GM18498 (cell line): ENCODE results near the gene WWC1.
"Not testable (repeated sequence)": the region's sequence is repeated elsewhere in the genome, so short reads cannot be mapped to it uniquely, and the experiment has no call there.

ENCODE experiments used
- ATAC-seq: cut with Tn5 transposase; IDR thresholded peaks from one replicate; pipeline ENCODE4 v1.9.1; 2021; ENCODE audit warnings: mild to moderate bottlenecking, moderate library complexity; ENCODE audit not compliant: unreplicated experiment

Gene WWC1

GRCh38 chr5:168432903-168433302 lies 141.5 kb downstream of the WWC1 start:
- no peak for ATAC-seq

- no peak for ATAC-seq
These were observed 142.6 kb downstream of the WWC1 start for GRCh38 chr5:168434001-168434400.

- no peak for ATAC-seq
These were observed 143.4 kb downstream of the WWC1 start for GRCh38 chr5:168434746-168435321.

GRCh38 chr5:168435340-168435739 lies 143.9 kb downstream of the WWC1 start:
- ATAC-seq, result not testable (repeated sequence)

- ATAC-seq, result no peak
These were observed 146.9 kb downstream of the WWC1 start for GRCh38 chr5:168438349-168438748.

- ATAC-seq, result no peak
These were observed 152.1 kb downstream of the WWC1 start for GRCh38 chr5:168443533-168443932.

GRCh38 chr5:168443950-168444700 lies 152.7 kb downstream of the WWC1 start:
- ATAC-seq, result no peak

- no peak for ATAC-seq
These were observed 155.7 kb downstream of the WWC1 start for GRCh38 chr5:168446983-168447619.

- ATAC-seq, result no peak
These were observed 156.4 kb downstream of the WWC1 start for GRCh38 chr5:168447808-168448207.

GRCh38 chr5:168449166-168449565 lies 157.7 kb downstream of the WWC1 start:
- no peak for ATAC-seq

- no peak for ATAC-seq
These were observed 160.1 kb downstream of the WWC1 start for GRCh38 chr5:168451565-168451964.

- ATAC-seq, result no peak
These were observed 163.8 kb downstream of the WWC1 start for GRCh38 chr5:168455201-168455600.

- ATAC-seq, result no peak
These were observed 166.1 kb downstream of the WWC1 start for GRCh38 chr5:168457542-168457941.

GRCh38 chr5:168460606-168461005 lies 169.2 kb downstream of the WWC1 start:
- no peak for ATAC-seq

GRCh38 chr5:168463081-168463480 lies 171.6 kb downstream of the WWC1 start:
- no peak for ATAC-seq

- ATAC-seq, result no peak
These were observed 172.8 kb downstream of the WWC1 start for GRCh38 chr5:168464214-168464613.

- ATAC-seq, result no peak
These were observed 173.2 kb downstream of the WWC1 start for GRCh38 chr5:168464641-168465040.

GRCh38 chr5:168467755-168468330 lies 176.4 kb downstream of the WWC1 start:
- no peak for ATAC-seq

- no peak for ATAC-seq
These were observed 177.4 kb downstream of the WWC1 start for GRCh38 chr5:168468836-168469235.

GRCh38 chr5:168469816-168470215 lies 178.4 kb downstream of the WWC1 start:
- ATAC-seq, result no peak

- ATAC-seq, result no peak
These were observed 180.3 kb downstream of the WWC1 start for GRCh38 chr5:168471785-168472184.

- no peak for ATAC-seq
These were observed 180.9 kb downstream of the WWC1 start for GRCh38 chr5:168472329-168472728.
